Suppressor macrophage (primary cell): Measurements from ENCODE around the gene PSMB3.
"Not testable (repeated sequence)": the region's sequence is repeated elsewhere in the genome, so short reads cannot be mapped to it uniquely, and the experiment has no call there.

Experiments
- DNase-seq, 4 experiments: peaks; one replicate each; pipeline ENCODE4 v3.0.0-alpha.2; 2020 to 2022

Gene PSMB3

DNA sequence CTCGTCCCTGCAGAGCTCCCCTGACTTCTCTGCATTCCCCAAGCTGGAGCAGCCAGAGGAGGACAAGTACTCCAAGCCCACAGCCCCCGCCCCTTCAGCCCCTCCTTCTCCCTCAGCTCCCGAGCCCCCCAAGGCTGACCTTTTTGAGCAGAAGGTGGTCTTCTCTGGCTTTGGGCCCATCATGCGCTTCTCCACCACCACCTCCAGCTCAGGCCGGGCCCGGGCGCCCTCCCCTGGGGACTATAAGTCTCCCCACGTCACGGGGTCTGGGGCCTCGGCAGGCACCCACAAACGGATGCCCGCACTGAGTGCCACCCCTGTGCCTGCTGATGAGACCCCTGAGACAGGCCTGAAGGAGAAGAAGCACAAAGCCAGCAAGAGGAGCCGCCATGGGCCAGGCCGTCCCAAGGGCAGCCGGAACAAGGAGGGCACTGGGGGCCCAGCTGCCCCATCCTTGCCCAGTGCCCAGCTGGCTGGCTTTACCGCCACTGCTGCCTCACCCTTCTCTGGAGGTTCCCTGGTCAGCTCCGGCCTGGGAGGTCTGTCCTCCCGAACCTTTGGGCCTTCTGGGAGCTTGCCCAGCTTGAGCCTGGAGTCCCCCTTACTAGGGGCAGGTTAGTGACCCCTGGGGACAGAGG, 36.1 kb upstream of the PSMB3 start:
- no peak for DNase-seq

DNA sequence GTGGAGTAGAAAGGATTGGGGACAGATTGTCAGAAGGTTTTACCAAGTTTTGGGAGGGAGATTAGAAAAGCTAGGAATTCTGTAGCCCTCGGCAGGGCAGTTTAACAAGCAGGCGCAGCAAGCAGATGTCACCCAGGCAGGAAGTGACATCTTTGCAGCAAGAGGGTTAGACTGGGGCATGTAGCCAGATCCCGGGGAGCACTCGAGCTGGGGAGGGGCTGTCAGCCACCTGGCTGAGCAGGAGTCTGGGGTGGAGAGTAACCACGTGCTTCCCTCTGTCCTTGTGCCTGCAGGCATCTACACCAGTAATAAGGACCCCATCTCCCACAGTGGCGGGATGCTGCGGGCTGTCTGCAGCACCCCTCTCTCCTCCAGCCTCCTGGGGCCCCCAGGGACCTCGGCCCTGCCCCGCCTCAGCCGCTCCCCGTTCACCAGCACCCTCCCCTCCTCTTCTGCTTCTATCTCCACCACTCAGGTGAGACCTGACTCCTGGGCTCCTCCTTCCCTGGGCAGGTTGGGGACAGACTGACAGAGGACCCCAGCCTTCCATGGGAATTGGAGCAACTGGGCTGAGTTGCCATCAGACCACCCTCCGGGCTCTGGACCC, 35.3 kb upstream of the PSMB3 start:
- DNase-seq, result no peak

DNA sequence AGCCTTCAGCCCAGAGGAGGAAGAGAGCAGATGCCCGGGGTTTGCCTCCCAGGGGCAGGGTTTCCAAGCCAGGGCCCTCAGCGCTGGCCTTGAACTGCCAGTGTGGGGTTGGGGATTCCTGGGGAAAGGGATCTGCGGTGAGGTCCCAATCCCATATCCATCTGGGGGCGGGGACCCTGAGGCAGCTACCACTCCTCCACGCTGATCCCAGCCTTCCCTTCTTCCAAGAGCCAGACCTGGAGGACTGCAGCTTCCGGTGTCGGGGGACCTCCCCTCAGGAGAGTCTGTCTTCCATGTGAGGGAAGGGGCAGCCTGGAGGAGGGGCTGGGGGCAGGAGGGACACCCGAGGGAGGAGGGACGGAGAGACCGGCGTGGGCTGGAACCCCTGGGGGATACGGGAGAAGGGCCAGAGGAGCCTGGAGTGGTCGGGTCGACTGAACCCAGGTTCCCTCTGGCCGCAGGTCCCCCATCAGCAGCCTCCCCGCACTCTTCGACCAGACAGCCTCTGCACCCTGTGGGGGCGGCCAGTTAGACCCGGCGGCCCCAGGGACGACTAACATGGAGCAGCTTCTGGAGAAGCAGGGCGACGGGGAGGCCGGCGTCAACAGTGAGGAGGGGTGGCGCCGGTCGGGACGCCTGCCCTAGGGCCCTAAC, 33.1 kb upstream of the PSMB3 start:
- DNase-seq, result no peak

DNA sequence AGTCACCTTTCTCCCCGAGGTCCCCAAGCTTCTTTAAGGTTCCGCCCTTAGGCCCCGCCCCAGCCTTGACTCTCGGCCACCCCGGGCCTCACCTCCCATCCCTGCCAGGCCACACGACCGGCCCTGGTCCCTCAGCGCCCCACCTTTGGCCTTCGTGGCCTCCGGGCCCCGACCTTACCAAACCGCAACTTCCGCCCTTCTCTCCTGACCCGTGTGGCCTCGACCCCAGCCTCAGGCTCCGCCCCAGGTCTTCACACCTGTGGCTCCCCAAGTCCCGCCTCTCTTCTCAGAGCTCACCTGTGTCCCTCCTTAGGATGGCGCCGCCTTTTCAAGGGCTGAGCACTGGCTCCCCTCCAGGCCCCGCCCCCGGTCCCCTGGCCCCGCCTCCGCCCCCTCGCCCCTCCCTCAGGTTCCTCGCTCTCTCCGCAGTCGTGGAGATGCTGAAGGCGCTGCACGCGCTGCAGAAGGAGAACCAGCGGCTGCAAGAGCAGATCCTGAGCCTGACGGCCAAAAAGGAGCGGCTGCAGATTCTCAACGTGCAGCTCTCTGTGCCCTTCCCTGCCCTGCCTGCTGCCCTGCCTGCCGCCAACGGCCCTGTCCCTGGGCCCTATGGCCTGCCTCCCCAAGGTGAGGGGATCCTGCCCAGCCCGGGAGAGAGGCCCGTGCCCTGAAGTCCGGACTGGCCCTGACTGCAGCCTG, 32.4 kb upstream of the PSMB3 start:
- DNase-seq, result no peak

DNA sequence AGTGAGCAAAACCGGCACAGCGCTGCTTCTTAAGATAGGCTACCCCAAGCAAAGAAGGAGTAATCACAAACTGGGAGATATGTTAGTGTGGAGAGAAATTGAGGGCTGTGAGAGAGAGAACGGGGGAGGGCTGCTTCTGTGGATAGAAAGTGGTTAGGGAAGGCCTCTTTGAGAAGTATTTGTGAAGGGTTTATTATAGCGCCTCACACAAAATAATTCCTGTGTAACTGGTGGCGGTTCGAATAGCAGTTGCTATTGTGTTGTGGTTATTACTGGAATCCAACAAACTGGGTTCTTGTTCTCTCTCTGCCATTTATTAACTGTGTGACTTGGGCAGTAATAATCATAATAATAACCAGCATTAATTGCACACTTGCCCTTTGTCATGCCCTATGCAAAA, 31.6 kb upstream of the PSMB3 start:
- DNase-seq, result no peak

DNA sequence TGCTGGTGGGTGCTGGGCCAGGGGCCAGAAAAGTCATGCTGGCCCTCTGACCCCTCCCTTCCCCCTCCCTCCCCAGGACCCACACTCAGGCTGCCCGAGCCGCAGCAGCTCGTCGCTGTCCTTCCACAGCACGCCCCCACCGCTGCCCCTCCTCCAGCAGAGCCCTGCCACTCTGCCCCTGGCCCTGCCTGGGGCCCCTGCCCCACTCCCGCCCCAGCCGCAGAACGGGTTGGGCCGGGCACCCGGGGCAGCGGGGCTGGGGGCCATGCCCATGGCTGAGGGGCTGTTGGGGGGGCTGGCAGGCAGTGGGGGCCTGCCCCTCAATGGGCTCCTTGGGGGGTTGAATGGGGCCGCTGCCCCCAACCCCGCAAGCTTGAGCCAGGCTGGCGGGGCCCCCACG, 30.7 kb upstream of the PSMB3 start:
- DNase-seq, result no peak

DNA sequence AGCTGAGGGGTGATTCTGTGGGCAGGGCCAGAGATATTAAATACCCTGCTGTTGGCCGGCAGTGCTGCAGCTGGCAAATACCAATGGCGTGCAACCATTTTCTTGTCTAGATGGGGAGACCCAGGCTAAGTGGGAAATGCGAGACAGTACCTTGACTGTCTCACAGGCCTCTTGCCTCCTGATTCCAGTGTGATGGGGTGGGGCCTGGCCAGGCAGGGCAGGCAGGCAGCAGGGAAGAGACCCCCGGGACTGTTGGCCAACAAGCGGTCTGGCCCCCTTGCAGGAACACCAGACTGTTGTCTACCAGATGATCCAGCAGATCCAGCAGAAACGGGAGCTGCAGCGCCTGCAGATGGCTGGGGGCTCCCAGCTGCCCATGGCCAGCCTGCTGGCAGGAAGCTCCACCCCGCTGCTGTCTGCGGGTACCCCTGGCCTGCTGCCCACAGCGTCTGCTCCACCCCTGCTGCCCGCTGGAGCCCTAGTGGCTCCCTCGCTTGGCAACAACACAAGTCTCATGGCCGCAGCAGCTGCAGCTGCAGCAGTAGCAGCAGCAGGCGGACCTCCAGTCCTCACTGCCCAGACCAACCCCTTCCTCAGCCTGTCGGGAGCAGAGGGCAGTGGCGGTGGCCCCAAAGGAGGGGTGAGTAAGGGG, 28.1 kb upstream of the PSMB3 start:
- peak in 2 of 4 experiments; percentile 34 to 37 for DNase-seq

DNA sequence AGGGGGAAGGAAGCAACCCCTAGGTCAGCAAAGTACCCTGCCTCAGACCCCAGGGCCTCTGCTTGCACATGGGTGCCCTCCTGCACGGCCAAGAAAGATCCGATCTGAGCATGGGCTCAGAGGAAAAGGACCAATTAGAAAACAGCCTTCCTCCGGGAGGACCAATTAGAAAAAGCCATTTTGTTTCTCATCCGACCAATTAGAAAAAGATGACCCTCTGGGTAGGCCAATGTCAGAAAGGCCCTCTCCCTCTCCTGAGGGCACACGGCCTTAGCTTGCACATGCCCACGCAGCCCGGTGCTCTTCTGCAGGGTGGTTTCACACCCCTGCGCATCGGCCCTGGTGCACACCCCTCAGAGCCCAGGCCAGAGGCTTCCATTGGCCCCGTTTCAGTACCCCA, 27.5 kb upstream of the PSMB3 start:
- no peak for DNase-seq

DNA sequence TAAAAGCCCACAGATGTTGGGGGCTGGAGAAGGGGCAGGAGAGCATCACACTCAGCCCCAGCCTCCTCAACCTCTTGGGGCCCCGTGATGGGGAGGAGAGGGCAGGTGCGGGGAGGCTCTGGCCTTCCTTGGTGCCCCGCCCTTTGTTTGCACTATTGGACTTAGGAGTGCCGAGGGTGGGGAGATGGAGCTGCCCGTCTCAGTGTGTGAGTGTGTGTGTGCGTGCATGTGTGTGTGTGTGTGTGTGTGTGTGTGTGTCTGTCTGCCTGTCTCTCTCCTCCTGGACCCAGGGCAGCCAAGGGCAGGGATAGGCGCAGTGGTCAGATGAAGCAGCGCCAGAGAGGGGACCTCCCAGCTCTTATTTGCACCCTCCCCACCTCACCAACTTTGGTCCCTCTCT, 26.4 kb upstream of the PSMB3 start:
- DNase-seq, result not testable (repeated sequence)

DNA sequence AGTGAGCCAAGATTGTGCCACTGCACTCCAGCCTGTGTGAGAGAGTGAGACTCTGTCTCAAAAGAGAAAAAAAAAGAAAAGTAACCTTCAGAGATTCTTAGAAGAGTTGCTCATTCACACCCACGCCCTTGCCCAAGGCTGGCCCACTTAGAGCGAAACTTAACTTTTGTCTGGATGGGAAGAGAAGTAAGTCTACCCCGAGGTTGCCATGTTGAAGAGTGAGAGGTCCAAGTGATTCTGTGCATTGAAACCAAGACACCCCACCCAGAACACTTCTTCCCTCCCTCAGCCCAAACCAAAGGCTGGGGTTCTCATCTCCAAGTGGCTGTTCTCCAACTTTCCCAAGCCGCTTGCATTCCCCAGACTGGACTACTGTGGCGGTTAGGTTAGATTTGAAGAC, 24.8 kb upstream of the PSMB3 start:
- peak in 3 of 4 experiments; percentile 46 to 62 (median 54) for DNase-seq

DNA sequence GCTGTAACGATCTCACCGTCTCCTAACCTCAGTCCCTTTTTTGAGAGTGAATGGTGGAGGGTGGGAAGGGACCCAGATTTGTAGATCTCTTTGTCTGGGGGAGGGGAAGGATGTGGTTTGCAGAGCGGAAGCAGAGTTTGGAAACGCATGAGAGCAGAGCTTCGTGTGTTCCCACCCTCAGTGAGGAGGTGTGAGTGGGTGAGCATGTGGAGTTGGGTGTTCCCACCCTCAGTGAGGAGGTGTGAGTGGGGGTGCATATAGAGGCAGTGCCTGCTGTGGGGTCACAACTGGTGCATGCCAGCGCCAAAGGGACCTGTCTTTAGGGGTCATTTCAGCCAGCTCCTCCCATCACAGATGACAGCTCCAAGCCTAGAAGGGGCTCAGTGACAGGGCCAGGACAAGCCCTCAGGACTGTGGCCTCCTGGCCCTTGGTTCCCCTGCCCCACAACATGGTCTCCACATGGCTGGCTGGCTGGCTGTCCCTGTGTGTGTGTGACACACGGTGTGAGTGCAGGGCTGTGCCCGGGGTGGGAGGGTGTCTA, 24.2 kb upstream of the PSMB3 start:
- peak in 3 of 4 experiments; percentile 46 to 64 (median 51) for DNase-seq

DNA sequence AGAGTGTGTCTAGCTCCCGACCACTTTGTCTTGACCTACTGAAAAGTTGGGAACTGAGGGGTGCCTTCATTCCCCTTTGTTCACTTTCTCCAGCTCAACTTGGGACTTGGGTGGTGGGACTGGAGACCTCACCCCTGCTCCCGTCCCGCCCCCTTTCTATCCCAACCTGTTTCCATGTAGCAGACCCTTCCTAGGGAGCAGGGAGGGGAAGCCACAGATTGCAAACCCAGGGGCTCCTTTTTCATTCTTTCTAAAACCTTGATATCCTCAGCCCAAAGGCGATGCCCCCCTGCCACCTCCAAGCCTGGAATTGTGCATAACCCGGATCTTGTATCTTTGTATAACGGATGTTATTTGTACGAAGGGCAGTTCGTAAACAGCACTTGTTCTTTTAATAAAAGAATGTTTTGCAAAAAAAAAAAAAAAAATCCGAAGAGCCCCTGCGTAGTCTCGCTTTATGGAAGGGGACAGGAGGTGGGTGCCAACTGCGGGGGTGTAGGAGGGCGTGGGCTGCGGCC, 23.1 kb upstream of the PSMB3 start:
- DNase-seq, result no peak

DNA sequence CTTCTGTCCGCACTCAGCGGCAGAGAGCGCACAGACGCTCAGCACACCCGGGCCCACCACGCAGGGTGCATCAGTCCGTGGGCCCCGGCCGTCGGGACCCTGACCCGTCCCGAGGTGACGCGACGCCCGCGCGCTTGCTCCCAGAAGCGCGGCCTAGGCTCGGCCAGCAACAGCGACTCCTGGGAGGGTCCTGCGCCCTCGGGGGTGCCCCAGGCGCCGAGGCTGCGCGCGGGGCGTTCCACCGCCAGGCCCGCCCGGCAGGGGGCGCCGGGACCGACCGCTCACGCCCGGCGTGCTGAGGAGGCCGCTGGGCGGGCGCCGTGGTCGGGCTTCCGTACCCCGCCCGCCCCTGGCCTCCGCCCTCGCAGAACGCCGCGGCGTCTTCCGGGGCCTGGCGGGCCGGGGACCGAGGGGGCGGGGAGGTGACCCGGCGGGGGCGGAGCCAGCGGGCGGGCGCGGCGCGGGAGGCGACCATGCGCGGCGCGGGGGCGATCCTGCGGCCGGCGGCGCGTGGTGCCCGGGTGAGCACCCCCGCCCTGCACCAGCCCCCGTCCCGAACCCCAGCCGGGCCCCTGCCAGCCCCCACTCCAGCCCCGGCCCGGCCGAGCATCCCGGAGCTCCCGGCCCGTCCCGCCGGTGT, 22.5 kb upstream of the PSMB3 start, which contains the start of gene CISD3:
Gene CISD3 (plus strand): TSS at position 456 of the 640 bp plus-strand sequence. CDS start 18 bp downstream, at position 474.
- DNase-seq, result peak; percentile 86 to 96 (median 91)

DNA sequence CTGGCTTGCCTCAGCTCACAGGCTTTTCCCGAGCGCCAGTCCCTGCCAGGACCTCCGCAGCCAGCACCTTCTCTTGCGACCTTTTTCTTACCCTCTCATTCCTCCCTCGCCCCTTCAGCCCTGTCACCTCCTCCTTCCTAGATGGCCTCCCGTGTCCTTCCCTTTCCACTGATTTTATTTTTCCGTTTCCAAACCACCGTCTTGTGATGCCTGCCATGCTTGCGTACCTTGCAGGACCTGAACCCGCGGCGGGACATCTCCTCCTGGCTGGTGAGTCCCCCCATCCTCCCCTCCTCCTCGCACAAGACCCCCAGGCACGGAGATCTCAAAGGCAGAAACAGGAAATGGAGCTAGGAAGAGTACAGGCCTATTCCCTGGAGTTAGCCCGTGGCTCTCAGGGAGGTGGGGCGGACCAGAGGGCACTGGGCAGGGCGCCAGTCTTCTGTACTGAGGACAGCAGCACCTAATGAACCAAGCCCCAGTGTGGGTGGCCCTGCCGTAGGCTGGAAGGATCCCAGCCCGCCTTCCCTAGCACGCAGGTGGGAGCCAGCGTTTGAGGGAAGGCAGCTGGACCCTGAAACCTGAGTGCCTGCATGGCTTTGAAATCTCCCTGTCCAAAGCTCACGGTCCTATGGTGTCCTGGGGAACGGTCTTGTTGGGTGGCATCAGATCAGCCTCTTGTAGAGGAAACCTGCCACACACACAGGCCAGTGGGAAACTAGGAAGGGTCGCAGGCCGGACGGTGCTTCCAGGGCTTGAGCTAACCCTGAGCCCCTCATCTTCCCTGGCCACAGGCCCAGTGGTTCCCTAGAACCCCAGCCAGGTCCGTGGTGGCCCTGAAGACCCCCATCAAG, 21.8 kb upstream of the PSMB3 start:
- peak in 3 of 4 experiments; percentile 32 to 43 (median 43) for DNase-seq

DNA sequence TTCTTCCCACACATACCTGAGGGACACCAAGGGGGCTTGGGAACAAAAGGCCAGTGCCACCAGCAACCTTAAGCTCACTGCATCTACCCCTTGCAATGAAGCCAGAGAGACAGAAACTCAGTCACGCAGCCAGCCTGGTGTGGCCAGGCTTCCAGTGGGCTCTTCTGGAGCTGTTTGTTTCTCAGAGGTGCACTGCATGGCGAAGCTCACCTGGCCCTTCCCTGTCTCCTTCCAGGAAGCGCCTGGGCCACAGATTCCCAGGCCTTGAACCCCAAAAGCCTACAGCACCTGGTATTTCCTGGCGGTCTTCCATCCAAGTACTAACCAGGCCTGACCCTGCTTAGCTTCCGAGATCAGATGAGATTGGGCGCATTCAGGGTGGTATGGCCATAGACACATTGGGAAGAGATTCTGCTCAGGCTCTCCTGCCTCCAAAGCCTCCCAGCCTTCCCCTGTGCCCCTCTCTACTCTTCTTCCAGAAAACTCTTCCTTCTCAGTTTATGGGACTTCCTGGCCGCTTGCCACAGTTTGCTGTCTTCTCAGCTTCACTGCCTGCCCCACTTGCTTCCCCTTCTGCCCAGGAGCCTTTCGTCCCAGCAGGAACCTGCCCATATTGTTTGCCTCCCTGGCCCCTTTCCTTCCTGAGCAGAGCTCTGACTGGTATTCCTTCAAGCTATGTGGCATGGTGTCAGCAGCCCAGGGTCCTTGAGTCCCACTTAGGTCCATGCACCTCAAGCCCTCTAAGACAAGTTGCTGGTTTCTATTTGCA, 20.8 kb upstream of the PSMB3 start:
- DNase-seq, result peak; percentile 41 to 71 (median 60)

DNA sequence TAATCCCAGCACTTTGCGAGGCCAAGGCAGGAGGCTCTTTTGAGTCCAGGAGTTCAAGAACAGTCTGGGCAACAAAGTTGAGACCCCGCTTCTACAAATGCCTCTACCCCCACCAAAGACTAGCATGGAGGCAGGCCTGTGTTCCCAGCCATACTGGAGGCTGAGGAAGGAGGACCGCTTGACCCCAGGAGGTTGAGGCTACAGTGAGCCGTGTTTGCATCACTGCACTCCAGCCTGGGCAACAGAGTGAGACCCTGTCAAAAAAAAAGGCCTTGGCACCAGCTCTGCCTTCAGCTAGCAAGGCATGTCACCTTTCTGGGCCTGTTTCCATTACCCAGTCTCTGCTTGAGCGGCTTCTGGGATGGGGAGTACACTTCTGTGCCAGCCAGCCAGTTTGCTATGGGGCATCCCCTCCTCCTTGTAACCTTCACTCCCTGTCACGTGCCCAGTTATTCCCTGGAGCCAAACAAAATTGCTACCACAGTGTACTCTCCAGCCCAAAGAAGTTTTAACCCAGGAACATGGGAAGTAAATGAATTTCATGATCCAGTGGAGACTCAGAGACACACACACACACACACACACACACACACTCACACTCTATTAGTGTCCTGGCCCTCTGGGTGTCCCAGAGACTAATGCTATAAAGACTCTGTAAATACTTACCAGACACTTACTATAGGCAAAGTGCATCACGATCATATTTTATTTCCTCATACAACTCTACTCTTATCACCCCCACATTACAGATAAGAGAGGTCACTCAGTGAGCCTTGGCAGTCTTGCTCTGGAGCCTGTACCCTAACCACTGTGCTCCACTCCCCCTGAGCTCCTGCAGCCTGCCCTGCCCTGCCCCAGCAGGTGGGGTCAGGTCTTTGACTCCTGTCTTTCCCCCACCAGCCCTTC, 19.9 kb upstream of the PSMB3 start:
- no peak for DNase-seq

DNA sequence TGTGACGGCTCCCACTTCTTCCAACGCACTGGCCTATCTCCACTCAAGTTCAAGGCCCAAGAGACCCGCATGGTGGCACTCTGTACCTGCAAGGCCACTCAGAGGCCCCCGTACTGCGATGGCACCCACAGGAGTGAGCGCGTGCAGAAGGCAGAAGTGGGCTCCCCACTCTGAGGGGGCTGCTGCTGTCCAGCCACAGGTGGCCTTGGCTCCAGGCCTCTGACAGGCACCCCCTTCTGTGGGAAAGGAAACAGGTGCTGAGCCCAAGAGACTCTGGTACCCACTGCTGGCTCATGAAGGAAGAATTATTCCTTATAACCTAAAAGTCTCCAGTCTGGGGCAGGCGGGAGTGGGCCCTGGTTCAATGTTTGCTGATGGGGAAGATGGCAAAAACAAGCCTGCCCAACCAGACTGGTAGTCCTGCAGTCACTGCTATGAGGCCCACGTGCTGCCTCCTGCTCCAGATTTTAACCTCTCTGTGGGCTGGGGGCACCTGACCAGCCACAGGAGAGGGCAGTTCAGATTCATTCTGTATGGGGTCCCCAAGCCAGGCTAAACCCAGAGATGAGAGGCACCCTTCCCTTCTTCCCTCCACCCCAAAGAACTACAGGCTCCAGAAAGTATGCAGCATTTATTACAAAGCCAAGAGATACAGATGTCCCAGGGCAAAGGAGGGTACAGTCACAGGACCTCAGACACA, 19.1 kb upstream of the PSMB3 start:
- no peak for DNase-seq
